ENCODE data around the gene MAEA.

MAEA gene

GRCh38 chr4:1376391-1376840 is 86.7 kb downstream of the MAEA start:
- Histone ChIP-seq H3K27me3 (ENCODE audit: insufficient read depth, low read length, poor library complexity, severe bottlenecking) (no peaks in the 10 kb centered on the region), H3K36me3 (ENCODE audit: insufficient read depth, low read length) (no peaks in the 10 kb centered on the region; the same call in 1 of the 2 replicates), H3K9me2 (replicated peaks; ENCODE audit: low read depth, low read length) (no peaks in the 10 kb centered on the region), H2AFZ (ENCODE audit: low read length) (no peak overlapping the region), H4K20me1 (ENCODE audit: insufficient read depth, low read length, poor library complexity, severe bottlenecking) (no peaks in the 10 kb centered on the region), H3K4me1 (ENCODE audit: insufficient read depth, low read length, poor library complexity, severe bottlenecking) (no peaks in the 10 kb centered on the region), H3K4me3 (ENCODE audit: low read length, poor library complexity, severe bottlenecking) (no peak overlapping the region), H3K4me2 (ENCODE audit: low read depth, low read length, poor library complexity, severe bottlenecking) (no peak overlapping the region), H3K9ac (ENCODE audit: low read depth, low read length, poor library complexity, severe bottlenecking) (no peak overlapping the region), H3F3A (ENCODE audit: low read depth) (no peaks in the 10 kb centered on the region), H3K79me2 (ENCODE audit: insufficient read depth, low read length) (no peaks in the 10 kb centered on the region), H3K9me3 (ENCODE audit: insufficient read depth, low read depth, low read length) (no peaks in the 10 kb centered on the region)
- TF ChIP-seq EZH2phosphoT487 (IDR thresholded peaks at IDR 0.05; ENCODE audit: borderline replicate concordance) (no peak), CTCF (conservative IDR thresholded peaks at IDR 0.05; ENCODE audit: low read length) (no peak)

- no peaks in the 10 kb centered on the region for H3K79me2 ChIP-seq (ENCODE audit: insufficient read depth, low read length)
- TF ChIP-seq EZH2phosphoT487 (IDR thresholded peaks at IDR 0.05; ENCODE audit: borderline replicate concordance) = no peak
- no peak for TF ChIP-seq CTCF (conservative IDR thresholded peaks at IDR 0.05; ENCODE audit: low read length)
- no peaks in the 10 kb centered on the region for H3K9me3 ChIP-seq (ENCODE audit: insufficient read depth, low read depth, low read length)
- no peaks in the 10 kb centered on the region for H4K20me1 ChIP-seq (ENCODE audit: insufficient read depth, low read length, poor library complexity, severe bottlenecking)
- H3K36me3 ChIP-seq (ENCODE audit: insufficient read depth, low read length) = no peaks in the 10 kb centered on the region; the same call in 1 of the 2 replicates
- H3K4me2 ChIP-seq (ENCODE audit: low read depth, low read length, poor library complexity, severe bottlenecking) = no peak overlapping the region
- no peaks in the 10 kb centered on the region for H3K4me1 ChIP-seq (ENCODE audit: insufficient read depth, low read length, poor library complexity, severe bottlenecking)
- H3K4me3 ChIP-seq (ENCODE audit: low read length, poor library complexity, severe bottlenecking) = no peak overlapping the region
- H3K27me3 ChIP-seq (ENCODE audit: insufficient read depth, low read length, poor library complexity, severe bottlenecking) = no peaks in the 10 kb centered on the region
- H3F3A ChIP-seq (ENCODE audit: low read depth) = no peaks in the 10 kb centered on the region
- no peak overlapping the region for H3K9ac ChIP-seq (ENCODE audit: low read depth, low read length, poor library complexity, severe bottlenecking)
- no peaks in the 10 kb centered on the region for H3K9me2 ChIP-seq (replicated peaks; ENCODE audit: low read depth, low read length)
- H2AFZ ChIP-seq (ENCODE audit: low read length) = no peak overlapping the region
Measured at GRCh38 chr4:1376841-1377605, 87.3 kb downstream of the MAEA start.

- Histone ChIP-seq H2AFZ (ENCODE audit: low read length) (no peak overlapping the region), H3K9ac (ENCODE audit: low read depth, low read length, poor library complexity, severe bottlenecking) (no peak overlapping the region), H3K27me3 (ENCODE audit: insufficient read depth, low read length, poor library complexity, severe bottlenecking) (no peaks in the 10 kb centered on the region), H3K4me3 (ENCODE audit: low read length, poor library complexity, severe bottlenecking) (no peak overlapping the region), H3K9me3 (ENCODE audit: insufficient read depth, low read depth, low read length) (no peaks in the 10 kb centered on the region), H3K79me2 (ENCODE audit: insufficient read depth, low read length) (no peaks in the 10 kb centered on the region), H3K4me2 (ENCODE audit: low read depth, low read length, poor library complexity, severe bottlenecking) (no peak overlapping the region), H3K36me3 (ENCODE audit: insufficient read depth, low read length) (no peaks in the 10 kb centered on the region; the same call in 1 of the 2 replicates), H3K9me2 (replicated peaks; ENCODE audit: low read depth, low read length) (no peaks in the 10 kb centered on the region), H3K4me1 (ENCODE audit: insufficient read depth, low read length, poor library complexity, severe bottlenecking) (no peaks in the 10 kb centered on the region), H3F3A (ENCODE audit: low read depth) (no peaks in the 10 kb centered on the region), H4K20me1 (ENCODE audit: insufficient read depth, low read length, poor library complexity, severe bottlenecking) (no peaks in the 10 kb centered on the region)
- TF ChIP-seq EZH2phosphoT487 (IDR thresholded peaks at IDR 0.05; ENCODE audit: borderline replicate concordance) = no peak
- no peak for TF ChIP-seq CTCF (conservative IDR thresholded peaks at IDR 0.05; ENCODE audit: low read length)
Measured at GRCh38 chr4:1377606-1378261, 88.0 kb downstream of the MAEA start.

Data from Loucy (cell line).